Raji (cell line): Measurements from ENCODE around the gene PCSK5.

ENCODE experiments used
- POLR2A ChIP-seq: IDR thresholded peaks from 2 replicates; pipeline ENCODE4 v1.6.1; 2011; ENCODE audit warnings: low read depth, low read length, control low read depth; ENCODE audit not compliant: insufficient read depth

Gene PCSK5

GRCh38 chr9:75995066-75995465, 104.6 kb downstream of the PCSK5 start:
- TF ChIP-seq POLR2A: no peak

DNA sequence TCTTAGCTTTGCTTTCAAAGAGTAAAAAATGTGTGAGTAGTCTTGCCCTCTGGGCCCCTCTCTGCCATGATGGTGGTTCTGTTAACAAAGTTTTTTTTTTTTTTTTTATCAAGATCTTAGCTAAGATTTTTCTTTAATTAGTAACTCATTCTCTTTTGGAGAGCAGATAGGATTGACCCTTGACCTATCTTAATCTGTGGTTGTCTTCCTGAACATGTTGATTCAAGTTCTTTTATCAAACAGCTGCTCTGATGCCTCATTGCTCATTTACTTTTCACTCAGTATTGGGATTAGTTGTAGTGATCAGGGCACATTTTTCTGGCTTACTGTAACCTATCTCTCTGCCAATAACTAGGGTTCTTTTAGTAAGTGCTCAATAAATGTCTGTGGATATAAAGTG, 106.3 kb downstream of the PCSK5 start:
- no peak for TF ChIP-seq POLR2A

- TF ChIP-seq POLR2A: no peak
Observed at GRCh38 chr9:75997206-75997605, 106.7 kb downstream of the PCSK5 start.

GRCh38 chr9:75998096-75998780, 107.8 kb downstream of the PCSK5 start:
- no peak for TF ChIP-seq POLR2A

DNA sequence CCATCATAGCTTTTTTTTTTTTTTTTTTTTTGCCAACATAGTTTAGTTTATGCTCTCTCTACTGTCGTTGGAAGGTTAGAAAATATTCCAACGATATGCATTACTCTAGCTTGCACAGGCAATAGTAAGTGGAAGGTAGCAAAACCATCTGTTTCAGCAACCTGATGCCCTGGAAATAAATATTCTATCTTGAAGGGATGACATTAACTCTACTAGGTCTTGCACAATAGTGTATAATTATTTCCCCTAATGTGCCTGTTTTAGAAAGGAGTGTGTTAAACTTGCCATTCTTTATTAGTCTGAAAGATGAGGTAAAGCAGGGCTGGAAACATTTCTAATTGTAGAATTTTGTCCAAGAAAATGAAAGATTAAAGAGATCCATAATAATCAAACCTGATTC, 111.0 kb downstream of the PCSK5 start:
- TF ChIP-seq POLR2A: no peak

DNA sequence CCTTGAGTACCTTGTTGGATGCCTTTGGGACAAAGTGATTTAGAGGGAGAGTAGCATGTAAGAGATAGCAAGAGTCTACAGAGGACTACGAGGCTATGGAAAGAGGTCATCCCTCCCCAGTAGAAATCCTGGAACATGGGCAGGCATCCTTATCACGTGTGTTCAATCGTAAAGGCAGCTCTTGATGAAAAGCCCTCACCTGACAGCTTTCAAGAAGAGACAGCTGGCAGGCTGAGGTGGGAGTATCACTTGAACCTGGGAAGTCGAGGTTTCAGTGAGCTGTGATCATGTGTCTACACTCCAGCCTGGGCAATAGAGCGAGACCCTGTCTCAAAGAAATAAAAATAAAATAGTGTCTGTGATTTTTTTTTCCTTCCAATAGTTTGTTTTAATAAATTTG, 112.6 kb downstream of the PCSK5 start:
- TF ChIP-seq POLR2A: no peak

DNA sequence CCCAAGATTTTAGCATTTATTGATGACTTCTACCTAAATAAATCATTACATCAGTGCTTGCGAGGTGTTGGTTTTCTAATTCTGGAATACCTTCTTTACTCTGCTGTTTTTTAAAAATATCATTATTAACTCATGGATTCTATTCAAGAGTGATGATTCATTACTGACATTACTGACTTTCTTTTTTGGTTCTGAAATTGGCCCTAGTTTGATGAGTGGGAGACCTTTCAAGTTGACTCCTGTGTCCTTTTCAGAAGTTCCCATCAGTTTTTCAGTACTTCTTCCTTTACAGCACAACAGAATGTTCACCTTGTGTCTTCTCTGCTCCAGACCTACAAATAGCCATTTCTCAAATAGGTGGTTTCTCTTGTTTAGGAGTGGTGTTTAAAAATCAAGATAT, 114.1 kb downstream of the PCSK5 start:
- no peak for TF ChIP-seq POLR2A

GRCh38 chr9:76007935-76008334, 117.5 kb downstream of the PCSK5 start:
- no peak for TF ChIP-seq POLR2A

DNA sequence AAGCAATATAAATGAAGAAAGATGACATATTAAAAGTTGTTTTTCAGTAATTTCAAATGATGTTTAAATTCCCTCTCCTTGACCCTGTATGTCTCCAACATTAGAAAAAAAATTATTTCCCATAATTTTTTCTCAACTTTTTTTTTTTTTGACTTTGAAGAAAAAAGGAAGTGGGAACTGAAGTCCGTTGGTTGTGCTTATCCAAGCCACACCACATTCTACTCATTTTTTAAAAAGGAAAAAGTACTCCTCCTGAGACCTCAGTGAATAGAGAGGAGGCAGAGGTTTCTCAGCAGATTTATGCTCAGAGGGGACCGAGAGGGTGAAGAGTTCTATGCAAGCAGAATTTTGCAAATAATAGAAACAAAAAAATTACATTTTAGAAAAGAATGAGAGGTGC, 123.3 kb downstream of the PCSK5 start:
- TF ChIP-seq POLR2A: no peak

GRCh38 chr9:76018235-76018634, 127.8 kb downstream of the PCSK5 start:
- no peak for TF ChIP-seq POLR2A

- TF ChIP-seq POLR2A: no peak
Observed at GRCh38 chr9:76018761-76019160, 128.3 kb downstream of the PCSK5 start.

DNA sequence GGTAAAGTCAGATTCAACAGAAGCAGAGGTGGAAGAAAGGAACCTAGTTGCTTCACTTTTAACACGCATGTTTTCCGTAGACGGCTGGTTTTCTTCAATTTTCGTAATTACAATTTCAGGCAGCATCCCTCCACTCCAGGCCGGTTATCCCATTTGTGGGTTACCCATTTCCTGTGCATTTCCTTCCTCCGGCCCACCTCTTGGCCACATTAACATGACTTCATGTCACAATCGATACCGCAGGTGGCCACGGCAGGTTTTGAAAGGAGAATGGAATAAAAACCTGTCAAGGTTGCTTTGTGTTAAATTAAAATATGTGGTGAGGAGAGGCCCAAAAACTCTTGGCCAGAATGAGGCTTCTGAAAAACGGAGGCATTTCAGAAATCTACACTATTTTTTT, 130.2 kb downstream of the PCSK5 start:
- no peak for TF ChIP-seq POLR2A

DNA sequence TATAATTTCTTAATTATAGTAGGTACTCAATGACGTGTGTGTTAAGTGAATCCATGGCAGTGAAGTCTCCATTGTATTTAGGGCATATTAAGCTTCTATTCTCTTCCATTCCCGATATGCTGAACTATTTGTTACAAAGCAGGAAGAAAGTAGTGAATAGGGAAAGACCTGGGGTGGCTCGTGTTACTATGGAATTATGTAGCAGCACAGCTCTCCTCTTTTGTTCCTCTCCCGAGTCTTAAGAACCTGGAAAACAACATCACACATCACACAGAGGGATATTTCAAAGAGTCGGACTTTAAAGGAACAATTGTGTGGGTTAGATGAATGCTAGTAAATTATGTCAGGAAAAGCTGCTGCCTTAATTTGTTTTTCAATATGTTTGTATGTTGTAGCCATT, 131.8 kb downstream of the PCSK5 start:
- no peak for TF ChIP-seq POLR2A

DNA sequence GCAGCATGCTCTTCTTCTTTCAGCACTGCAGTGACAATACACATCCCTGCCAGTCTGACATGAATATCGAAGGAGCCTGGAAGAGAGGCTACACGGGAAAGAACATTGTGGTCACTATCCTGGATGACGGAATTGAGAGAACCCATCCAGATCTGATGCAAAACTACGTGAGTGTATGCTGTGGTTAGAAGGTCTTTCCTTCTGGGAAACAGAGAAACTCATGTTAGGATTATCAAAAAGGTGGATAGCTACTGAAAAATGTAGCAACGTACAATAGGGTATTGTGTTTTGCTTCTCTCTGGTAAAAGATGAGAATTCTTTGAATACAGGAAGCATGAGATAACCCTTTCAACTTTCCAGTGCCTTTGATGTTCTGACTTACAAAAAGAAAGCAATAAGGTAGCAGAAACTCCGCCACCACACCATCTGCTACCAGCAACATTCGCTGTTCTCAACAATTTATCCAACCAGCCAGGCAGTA, 133.3 kb downstream of the PCSK5 start:
- TF ChIP-seq POLR2A: no peak

GRCh38 chr9:76025286-76025685, 134.8 kb downstream of the PCSK5 start:
- no peak for TF ChIP-seq POLR2A

DNA sequence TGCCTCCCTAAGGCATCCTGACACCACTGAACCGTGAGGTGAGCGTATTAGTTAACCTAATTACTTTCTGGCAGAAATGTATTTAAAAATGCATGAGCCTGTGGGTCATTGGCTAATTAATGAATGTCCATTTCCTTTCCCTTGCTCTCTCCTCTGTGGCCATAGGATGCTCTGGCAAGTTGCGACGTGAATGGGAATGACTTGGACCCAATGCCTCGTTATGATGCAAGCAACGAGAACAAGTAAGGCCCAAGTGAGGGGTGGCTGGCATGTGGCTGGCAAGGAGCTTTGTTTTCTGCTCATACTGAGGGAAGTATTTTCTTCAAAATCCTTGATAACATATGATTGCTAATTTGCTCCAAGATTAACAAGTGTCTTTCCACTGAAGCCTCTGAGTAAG, 136.3 kb downstream of the PCSK5 start:
- TF ChIP-seq POLR2A: no peak

- TF ChIP-seq POLR2A: no peak
Observed at GRCh38 chr9:76027416-76027815, 136.9 kb downstream of the PCSK5 start.
